Ascending aorta (tissue), 2 donors: ENCODE measurements around the gene POPDC2. TPM values are rescaled to one million over a fixed set of nuclear protein-coding genes. Genes with fewer than 3 reads are reported as not detected.

Source experiments
- DNase-seq, 2 donors: peaks; one replicate each; pipeline ENCODE4 v3.0.0-alpha.2; 2019; ENCODE audit warnings: low spot score in 2 of 2
- H3K27ac ChIP-seq, 2 donors: fragments of 200-600 bp; sonication (generic); one replicate each; pipeline ENCODE4 v1.5.1; 2016 to 2017; ENCODE audit warnings: mild to moderate bottlenecking in 1 of 2
- H3K27me3 ChIP-seq: fragments of 200-600 bp; sonication (generic); one replicate; pipeline ENCODE4 v1.5.1; 2017
- H3K36me3 ChIP-seq, 2 donors: fragments of 200-600 bp; sonication (generic); one replicate each; pipeline ENCODE4 v1.5.1; 2016
- H3K4me1 ChIP-seq, 2 donors: fragments of 200-600 bp; sonication (generic); one replicate each; pipeline ENCODE4 v1.5.1; 2016 to 2017; ENCODE audit warnings: mild to moderate bottlenecking in 1 of 2
- H3K4me3 ChIP-seq, 2 donors: fragments of 200-600 bp; sonication (generic); one replicate each; pipeline ENCODE4 v1.5.1; 2016 to 2017; ENCODE audit warnings: mild to moderate bottlenecking in 1 of 2
- H3K9me3 ChIP-seq, 2 donors: fragments of 200-600 bp; sonication (generic); one replicate each; pipeline ENCODE4 v1.5.1; 2016
- intact Hi-C: fragments of 100-400 bp; cut with DNase I; formaldehyde crosslinking; loops from one replicate; pipeline ENCODE4 v1.15.1; 2023
- total RNA-seq: library from RNA; depleted of rRNA; stranded (reverse); fragments of >200 nt; gene quantifications from one replicate; pipeline ENCODE4 v1.1.0, GENCODE V29; 2016
- TF ChIP-seq, protein P1 (sequence below), 3 experiments: fragments of 200-600 bp in 2 of 3; fragments of 450-650 bp in 1 of 3; sonication (generic) in 2 of 3; IDR thresholded peaks; one replicate each; pipeline ENCODE4 v1.5.1; 2016 to 2019; ENCODE audit warnings: antibody characterized with exemption in 3 of 3, mild to moderate bottlenecking in 1 of 3, moderate library complexity in 1 of 3

POPDC2 gene
- total RNA-seq, 1 donor from 2014 or later, result 4.7 TPM

DNA sequence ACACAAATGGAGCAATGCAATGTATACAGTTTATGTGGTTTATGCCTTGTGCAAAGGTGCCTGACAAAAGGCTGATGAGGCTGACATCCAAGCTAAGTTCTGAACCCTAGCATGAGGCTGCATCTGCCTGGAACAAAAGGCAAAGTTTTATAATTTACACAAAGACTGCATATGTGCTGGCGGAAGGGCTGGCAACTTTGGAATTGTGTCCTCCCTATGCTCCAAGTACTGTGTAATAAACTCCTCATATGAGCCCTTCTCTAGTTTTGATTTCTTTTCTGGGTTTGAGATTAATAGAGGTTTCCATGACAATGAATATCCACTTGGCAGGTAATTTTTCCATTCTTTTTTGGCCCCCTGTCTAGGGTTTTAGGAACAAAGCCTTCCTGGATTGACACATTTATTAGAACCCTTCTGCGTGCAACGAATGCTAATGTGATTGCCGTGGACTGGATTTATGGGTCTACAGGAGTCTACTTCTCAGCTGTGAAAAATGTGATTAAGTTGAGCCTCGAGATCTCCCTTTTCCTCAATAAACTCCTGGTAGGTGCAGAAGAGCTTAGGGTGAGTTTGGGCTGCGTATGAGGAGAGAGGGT is 51.9 kb downstream of the POPDC2 start:
- Histone ChIP-seq H3K9me3 (no peaks in the 10 kb centered on the region), H3K36me3 (no peaks in the 10 kb centered on the region), H3K27ac (no peak overlapping the region), H3K4me3 (no peak overlapping the region), H3K27me3 (no peaks in the 10 kb centered on the region), H3K4me1 (no peaks in the 10 kb centered on the region)
- intact Hi-C loops, result no loop called here
- DNase-seq, result no peak
- TF ChIP-seq, protein P1, sequence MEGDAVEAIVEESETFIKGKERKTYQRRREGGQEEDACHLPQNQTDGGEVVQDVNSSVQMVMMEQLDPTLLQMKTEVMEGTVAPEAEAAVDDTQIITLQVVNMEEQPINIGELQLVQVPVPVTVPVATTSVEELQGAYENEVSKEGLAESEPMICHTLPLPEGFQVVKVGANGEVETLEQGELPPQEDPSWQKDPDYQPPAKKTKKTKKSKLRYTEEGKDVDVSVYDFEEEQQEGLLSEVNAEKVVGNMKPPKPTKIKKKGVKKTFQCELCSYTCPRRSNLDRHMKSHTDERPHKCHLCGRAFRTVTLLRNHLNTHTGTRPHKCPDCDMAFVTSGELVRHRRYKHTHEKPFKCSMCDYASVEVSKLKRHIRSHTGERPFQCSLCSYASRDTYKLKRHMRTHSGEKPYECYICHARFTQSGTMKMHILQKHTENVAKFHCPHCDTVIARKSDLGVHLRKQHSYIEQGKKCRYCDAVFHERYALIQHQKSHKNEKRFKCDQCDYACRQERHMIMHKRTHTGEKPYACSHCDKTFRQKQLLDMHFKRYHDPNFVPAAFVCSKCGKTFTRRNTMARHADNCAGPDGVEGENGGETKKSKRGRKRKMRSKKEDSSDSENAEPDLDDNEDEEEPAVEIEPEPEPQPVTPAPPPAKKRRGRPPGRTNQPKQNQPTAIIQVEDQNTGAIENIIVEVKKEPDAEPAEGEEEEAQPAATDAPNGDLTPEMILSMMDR (IDR thresholded peaks at IDR 0.05), result no peak

- no peaks in the 10 kb centered on the region for H3K27me3 ChIP-seq
- no peaks in the 10 kb centered on the region for H3K9me3 ChIP-seq
- TF ChIP-seq, protein P1 (IDR thresholded peaks at IDR 0.05), result no peak
- no peak for DNase-seq
- H3K4me3 ChIP-seq, result no peak overlapping the region
- H3K4me1 ChIP-seq, result no peaks in the 10 kb centered on the region
- H3K36me3 ChIP-seq, result no peaks in the 10 kb centered on the region
- no peak overlapping the region for H3K27ac ChIP-seq
- intact Hi-C loops, result no loop called here
These were observed 55.5 kb downstream of the POPDC2 start for GRCh38 chr3:119604878-119605277.

DNA sequence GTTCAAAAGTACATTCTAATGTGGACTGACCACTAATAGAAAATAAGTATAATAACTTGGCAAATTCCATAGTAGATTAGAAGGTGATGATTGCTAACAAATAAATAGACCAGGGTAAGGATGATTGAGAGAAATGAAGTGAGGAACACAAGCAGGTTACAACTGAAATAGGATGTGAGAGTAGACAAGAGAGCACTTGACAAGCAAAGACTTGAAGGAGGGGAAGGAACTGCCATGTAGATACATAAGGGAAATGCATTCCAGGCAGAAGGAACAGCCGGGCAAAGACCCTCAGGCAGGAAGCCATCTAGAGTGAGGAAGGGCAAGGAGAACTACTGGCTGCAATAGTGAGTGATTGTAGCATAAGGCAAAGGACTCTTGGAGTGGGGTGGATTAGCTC is 57.7 kb downstream of the POPDC2 start:
- intact Hi-C loops, result no loop called here
- Histone ChIP-seq H3K4me1 (no peaks in the 10 kb centered on the region), H3K27ac (no peak overlapping the region), H3K27me3 (no peaks in the 10 kb centered on the region), H3K9me3 (no peaks in the 10 kb centered on the region), H3K4me3 (no peak overlapping the region), H3K36me3 (no peaks in the 10 kb centered on the region)
- no peak for DNase-seq
- TF ChIP-seq, protein P1 (IDR thresholded peaks at IDR 0.05), result no peak

GRCh38 chr3:119601154-119601553 is 59.2 kb downstream of the POPDC2 start:
- no peaks in the 10 kb centered on the region for H3K27me3 ChIP-seq
- TF ChIP-seq, protein P1 (IDR thresholded peaks at IDR 0.05), result no peak
- H3K27ac ChIP-seq, result no peak overlapping the region
- DNase-seq, result no peak
- H3K4me3 ChIP-seq, result no peak overlapping the region
- H3K4me1 ChIP-seq, result no peaks in the 10 kb centered on the region
- no peaks in the 10 kb centered on the region for H3K36me3 ChIP-seq
- intact Hi-C loops, result no loop called here
- H3K9me3 ChIP-seq, result no peaks in the 10 kb centered on the region

DNA sequence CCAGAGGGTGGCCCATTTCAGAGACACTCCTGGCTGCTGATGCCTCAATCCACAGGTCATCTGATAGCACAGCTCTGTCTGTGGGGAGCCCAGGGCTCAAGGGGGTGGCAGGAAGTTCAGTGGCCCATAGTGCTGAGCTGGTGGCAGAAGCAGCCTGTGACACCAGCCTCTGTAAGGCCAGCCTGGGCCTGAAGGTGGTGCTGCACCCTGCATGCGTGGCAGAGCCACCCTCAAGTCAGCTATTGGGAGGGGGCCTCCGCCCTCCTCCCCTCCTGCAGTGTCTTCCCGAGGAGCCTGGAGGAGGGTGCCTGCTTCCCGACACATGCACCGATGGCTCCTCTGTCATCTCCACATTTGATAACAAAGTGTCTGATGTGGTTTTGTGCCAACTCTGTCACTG is 59.7 kb downstream of the POPDC2 start:
- Histone ChIP-seq H3K4me1 (no peaks in the 10 kb centered on the region), H3K4me3 (no peak overlapping the region), H3K27me3 (no peaks in the 10 kb centered on the region), H3K9me3 (no peaks in the 10 kb centered on the region), H3K27ac (no peak overlapping the region), H3K36me3 (no peaks in the 10 kb centered on the region)
- intact Hi-C loops, result no loop called here
- TF ChIP-seq, protein P1 (IDR thresholded peaks at IDR 0.05), result peak in 2 of 3 experiments; percentile 8 to 40
- peak in 1 of 2 donors; percentile 61 for DNase-seq
